ENCODE measurements around the gene STX8.

STX8 gene

DNA sequence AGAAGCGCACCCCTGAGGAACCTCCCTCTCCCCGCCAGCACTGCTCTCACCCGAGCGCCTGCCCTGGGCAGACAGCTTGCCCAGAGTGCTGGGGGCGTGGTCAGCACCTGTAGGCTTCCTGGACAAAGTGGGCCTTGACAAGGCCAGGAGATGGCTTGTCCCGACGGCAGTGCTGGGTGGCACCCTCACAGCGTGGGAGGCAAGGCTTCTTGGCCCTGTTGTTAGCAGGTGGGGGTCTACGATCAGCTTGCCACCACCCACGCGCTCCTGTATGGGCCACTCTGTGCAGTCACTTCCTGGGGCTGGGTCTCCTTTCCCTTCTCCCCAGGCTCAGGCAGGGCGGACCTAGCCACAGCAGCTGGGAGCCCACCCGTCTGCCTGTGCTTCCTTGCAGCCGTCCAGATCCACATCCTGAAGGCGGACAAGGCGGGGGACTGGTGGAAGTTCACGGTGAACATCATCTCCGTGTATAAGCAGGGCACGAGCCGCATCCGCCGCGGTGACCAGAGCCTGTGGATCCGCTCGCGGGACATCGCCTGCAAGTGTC is 336.3 kb downstream of the STX8 start:
- TF ChIP-seq, protein P1, sequence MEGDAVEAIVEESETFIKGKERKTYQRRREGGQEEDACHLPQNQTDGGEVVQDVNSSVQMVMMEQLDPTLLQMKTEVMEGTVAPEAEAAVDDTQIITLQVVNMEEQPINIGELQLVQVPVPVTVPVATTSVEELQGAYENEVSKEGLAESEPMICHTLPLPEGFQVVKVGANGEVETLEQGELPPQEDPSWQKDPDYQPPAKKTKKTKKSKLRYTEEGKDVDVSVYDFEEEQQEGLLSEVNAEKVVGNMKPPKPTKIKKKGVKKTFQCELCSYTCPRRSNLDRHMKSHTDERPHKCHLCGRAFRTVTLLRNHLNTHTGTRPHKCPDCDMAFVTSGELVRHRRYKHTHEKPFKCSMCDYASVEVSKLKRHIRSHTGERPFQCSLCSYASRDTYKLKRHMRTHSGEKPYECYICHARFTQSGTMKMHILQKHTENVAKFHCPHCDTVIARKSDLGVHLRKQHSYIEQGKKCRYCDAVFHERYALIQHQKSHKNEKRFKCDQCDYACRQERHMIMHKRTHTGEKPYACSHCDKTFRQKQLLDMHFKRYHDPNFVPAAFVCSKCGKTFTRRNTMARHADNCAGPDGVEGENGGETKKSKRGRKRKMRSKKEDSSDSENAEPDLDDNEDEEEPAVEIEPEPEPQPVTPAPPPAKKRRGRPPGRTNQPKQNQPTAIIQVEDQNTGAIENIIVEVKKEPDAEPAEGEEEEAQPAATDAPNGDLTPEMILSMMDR (IDR thresholded peaks at IDR 0.05): no peak
- no peak for TF ChIP-seq ZFX (IDR thresholded peaks at IDR 0.05; ENCODE audit: borderline replicate concordance)
- H3K27ac ChIP-seq: no peak overlapping the region

DNA sequence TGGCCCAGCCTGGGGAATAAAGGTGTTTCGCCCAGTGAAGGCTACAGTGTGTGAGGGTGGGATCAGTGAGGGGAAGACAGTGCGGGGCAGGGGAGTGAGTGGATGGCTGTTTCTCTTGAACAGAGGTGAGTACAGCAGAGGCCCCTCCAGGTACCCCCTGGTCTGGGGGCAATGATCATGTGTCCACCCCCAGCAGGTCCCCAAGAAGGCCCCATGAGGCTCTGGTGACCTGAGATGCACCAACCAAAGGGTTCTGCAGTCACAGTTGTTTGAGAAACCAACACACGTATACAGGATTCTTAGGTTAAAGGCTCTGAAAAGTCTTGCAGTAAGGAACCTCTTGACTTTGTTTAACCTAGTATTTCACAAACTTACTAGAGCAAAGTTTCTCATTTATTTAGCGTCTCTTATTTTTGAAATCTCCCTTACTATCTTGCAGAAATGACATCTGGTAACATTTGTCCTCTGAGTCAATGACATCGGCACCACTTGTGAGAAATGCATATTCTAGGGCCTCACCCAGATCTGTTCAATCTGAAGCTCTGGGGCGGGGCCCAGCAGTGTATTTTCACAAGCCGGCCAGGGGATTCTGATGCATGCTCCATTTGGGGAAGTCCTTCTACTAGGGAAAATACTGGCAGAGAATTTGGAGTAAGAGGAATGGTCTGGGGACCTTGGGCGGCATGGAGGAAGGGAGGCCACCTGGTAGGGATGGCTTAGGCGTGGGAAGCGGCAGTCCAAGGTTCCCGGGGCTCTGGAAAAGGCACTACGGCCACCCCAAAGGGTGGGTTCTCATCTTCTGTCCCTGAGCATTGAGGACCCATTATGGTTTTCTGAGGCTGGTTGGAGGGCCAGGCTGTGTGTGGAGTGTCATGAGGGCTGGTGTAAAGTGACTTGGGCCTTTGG is 337.0 kb downstream of the STX8 start:
- no peak for TF ChIP-seq ZFX (IDR thresholded peaks at IDR 0.05; ENCODE audit: borderline replicate concordance)
- TF ChIP-seq, protein P1 (IDR thresholded peaks at IDR 0.05): no peak
- H3K27ac ChIP-seq: no peak overlapping the region

DNA sequence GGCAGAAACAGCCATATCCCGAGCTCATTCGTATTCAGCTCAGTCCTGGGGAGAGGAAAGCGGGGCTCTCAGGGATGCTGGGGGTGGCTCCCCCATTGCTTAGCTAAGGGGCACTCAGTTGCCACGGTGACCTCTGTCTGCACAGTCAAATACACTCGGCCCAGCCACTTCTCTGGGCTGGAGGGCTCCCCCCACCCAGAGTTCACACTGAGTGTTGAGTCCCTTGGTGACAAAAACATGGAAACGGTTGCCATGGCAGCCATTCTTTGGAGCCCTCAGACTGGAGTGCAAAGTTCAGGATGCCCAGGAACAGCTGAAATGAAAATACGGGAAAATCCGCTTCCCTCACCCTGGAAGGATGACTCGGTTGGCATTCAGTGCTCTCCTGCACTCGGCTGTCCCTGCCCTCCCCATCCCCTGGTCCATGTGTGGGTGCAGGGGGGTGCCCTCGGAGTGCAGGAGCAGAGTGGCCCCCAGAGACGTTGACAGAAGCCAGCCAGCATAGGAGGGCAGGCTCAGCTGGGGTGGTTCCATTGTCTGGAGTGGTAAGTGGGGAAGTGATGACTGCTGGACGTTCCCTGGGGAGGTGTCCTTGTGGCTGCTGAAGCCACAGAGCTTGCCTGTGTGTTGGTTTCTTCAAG is 337.8 kb downstream of the STX8 start:
- no peak overlapping the region for H3K27ac ChIP-seq
- TF ChIP-seq ZFX (IDR thresholded peaks at IDR 0.05; ENCODE audit: borderline replicate concordance): no peak
- TF ChIP-seq, protein P1 (IDR thresholded peaks at IDR 0.05): no peak

DNA sequence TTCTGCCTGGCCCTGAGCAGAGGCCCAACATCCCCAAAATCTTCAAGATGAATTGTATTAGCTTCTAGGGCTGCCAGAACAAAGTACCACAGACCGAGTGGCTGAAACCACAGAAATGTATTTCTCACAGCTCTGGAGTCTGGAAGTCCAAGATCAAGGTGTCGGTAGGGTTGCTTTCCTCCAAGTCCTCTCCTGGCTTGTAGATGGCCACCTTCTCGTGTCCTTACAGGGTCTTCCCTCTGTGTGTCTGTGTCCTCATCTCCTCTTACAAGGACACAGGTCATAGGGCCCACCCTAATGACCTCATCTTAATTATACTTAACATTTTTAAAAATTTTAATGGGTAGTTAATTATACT is 338.6 kb downstream of the STX8 start:
- no peak overlapping the region for H3K27ac ChIP-seq
- TF ChIP-seq ZFX (IDR thresholded peaks at IDR 0.05; ENCODE audit: borderline replicate concordance): no peak
- TF ChIP-seq, protein P1 (IDR thresholded peaks at IDR 0.05): no peak

DNA sequence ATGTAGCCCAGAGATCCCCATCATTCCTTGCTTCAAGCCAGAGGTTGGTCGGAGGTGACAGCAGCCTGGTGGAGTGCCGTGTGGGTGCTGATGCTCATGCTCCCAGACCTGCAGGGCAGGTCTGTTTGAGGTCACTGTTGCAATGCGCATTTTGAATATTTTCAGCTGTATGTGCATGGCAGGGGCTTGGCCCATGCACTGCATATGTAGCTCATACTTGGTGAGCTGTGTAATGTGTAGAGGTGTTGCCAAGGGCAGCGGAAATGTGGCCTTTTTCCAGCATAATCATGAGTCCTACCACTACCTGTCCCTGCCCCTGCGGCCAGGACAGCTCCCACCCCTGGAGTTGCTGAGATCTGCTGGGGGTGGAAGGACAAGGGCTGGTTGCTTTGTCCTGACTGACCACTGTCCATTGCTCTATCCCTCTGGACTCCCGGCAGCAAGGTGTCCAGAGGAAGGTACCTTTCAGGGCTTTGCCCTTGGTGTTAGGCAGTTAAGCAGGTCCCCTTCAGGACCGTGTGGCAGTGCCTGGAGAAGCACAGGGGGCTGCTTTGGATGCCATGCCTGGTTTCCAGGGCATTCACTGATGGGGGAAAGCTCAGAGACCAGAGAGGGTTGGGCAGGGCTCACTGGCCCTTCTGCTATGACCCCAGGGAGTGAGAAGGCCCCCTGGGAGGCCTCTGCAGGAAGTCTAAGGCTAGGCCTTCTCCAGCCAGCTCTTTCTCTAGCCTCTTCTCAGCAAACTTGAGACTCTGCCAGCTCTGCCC is 339.2 kb downstream of the STX8 start:
- no peak overlapping the region for H3K27ac ChIP-seq
- TF ChIP-seq, protein P1 (IDR thresholded peaks at IDR 0.05): no peak
- no peak for TF ChIP-seq ZFX (IDR thresholded peaks at IDR 0.05; ENCODE audit: borderline replicate concordance)

DNA sequence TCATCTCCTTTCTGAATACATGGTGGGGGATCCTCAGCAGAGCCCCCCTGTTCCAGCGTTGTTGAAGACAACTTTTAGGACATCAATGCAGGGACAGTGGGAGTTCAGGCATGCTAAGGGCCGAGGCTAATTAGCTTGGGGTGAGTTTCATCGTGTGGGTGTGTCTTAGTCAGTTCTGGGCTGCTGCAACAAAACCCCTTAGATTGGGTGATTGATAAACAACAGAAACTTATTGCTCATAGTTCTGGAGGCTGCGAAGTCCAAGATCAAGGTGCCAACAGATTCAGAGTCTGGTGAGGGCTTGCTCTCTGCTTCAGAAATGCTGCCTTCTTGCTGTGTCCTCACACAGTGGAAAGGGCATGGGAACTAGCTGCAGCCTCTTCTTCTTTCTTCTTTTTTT is 340.3 kb downstream of the STX8 start:
- TF ChIP-seq, protein P1 (IDR thresholded peaks at IDR 0.05): no peak
- no peak for TF ChIP-seq ZFX (IDR thresholded peaks at IDR 0.05; ENCODE audit: borderline replicate concordance)
- H3K27ac ChIP-seq: no peak overlapping the region

Measured in 22Rv1 (cell line).